ENCODE results near the gene PLXNA4. TPM values are rescaled to one million over a fixed set of nuclear protein-coding genes. Genes with fewer than 3 reads are reported as not detected.

PLXNA4 gene
- total RNA-seq, 1 donor from 2014 or later = 21.7 TPM

DNA sequence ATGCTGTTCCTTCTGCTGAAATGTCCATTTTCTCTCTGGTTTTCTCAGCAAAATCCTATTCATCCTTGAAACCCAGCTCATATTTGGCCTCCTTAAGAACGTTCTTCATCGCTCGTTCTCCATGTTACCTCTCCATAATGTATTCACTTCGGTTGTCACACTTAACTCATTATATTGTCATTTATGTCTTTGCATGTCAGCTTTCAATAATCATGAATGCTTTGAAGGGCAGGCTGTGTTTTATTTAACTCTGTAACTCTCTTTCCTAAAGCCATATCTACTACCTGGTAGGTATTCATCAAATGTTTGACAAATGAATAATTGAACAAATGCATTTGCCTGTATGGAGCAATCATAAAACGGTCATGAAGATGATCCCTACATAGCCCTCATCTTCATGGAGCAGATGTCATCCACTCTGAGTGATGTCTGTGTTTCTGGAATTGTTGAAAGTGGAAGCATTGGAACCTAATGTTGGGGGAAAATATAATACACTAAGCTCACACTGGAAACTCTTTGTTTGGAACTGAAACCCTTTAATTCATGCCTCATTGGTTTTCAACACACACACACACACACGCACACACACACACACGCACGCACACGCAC, 303.4 kb downstream of the PLXNA4 start:
- Mint-ChIP-seq H3K4me1 (no peaks in the 10 kb centered on the region), H3K27me3 (ENCODE audit: low read depth) (peaks cover 43% of the 10 kb centered on the region), H3K9me3 (no peaks in the 10 kb centered on the region), H3K36me3 (ENCODE audit: low read depth) (no peaks in the 10 kb centered on the region), H3K4me3 (no peak overlapping the region), H3K27ac (ENCODE audit: unreplicated experiment) (no peak overlapping the region)
- TF ChIP-seq CTCF (conservative IDR thresholded peaks at IDR 0.05) = no peak
- DNase-seq (ENCODE audit: low read depth, low spot score) = no peak

DNA sequence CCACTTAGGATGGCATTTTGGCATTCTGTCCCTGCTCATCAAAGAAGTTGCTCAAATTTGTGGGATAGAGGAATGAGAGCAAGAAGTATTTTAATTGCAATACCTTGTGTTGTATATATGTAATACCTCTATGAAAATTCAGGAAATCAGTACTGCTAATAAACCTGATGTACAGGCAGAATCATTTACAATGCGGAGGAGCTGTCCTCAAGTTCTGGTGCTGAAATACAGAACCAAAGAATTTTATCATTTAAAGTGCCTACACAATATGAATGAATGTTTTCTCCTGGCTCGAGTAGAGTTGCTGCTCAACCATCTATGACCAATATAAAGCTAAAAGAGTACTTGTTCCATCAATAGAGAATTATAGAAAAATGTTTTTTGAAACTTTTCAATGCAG, 305.8 kb downstream of the PLXNA4 start:
- no peaks in the 10 kb centered on the region for H3K36me3 Mint-ChIP-seq (ENCODE audit: low read depth)
- H3K4me3 Mint-ChIP-seq = no peak overlapping the region
- peaks cover 51% of the 10 kb centered on the region for H3K27me3 Mint-ChIP-seq (ENCODE audit: low read depth)
- TF ChIP-seq CTCF (conservative IDR thresholded peaks at IDR 0.05) = no peak
- no peak overlapping the region for H3K27ac Mint-ChIP-seq (ENCODE audit: unreplicated experiment)
- no peaks in the 10 kb centered on the region for H3K9me3 Mint-ChIP-seq
- peak; percentile 26 for DNase-seq (ENCODE audit: low read depth, low spot score)
- no peaks in the 10 kb centered on the region for H3K4me1 Mint-ChIP-seq

DNA sequence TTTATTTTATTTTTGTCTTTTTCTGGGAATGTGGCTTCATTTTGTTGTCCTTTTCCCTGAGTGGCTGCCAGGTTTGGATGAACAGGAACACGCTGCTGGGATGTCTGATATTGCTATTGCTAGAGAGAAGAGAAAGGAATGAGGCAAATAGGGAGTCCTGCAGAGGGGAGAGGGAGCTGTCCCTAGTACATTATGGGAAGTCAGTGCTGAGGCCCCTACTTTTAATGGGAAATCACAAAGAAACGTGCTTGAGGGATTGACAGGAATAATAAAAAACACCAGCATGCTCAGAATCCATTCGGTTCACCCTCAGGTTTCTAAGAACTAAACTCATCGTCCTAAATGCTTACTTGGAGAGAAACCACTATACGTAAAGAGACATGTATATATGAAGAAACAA, 306.6 kb downstream of the PLXNA4 start:
- TF ChIP-seq CTCF (conservative IDR thresholded peaks at IDR 0.05) = no peak
- Mint-ChIP-seq H3K4me1 (no peaks in the 10 kb centered on the region), H3K4me3 (no peak overlapping the region), H3K36me3 (ENCODE audit: low read depth) (no peaks in the 10 kb centered on the region), H3K9me3 (no peaks in the 10 kb centered on the region), H3K27ac (ENCODE audit: unreplicated experiment) (no peak overlapping the region), H3K27me3 (ENCODE audit: low read depth) (peaks cover 55% of the 10 kb centered on the region)
- no peak for DNase-seq (ENCODE audit: low read depth, low spot score)

DNA sequence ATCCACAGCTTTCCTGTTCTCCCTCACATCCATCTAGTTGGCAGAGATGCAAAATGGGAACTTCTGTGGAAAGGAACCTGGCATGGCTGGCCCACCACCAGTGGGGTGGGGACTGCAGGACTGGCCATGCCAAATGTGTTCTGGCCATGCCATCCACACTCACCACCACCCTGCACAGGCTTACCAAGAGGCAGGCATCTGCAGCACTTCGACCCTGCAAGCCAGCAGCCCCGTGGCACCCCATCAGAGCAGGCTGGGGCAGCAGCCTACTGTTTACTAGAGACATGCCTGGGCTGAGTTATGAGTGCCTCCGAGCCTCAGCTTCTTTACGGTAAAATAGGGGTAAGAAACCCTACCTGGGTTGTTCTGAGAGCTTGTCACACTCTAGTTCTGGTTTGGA, 313.1 kb downstream of the PLXNA4 start:
- H3K27ac Mint-ChIP-seq (ENCODE audit: unreplicated experiment) = no peak overlapping the region
- no peak for DNase-seq (ENCODE audit: low read depth, low spot score)
- H3K4me1 Mint-ChIP-seq = peaks cover 4% of the 10 kb centered on the region
- no peak overlapping the region for H3K4me3 Mint-ChIP-seq
- no peaks in the 10 kb centered on the region for H3K36me3 Mint-ChIP-seq (ENCODE audit: low read depth)
- peaks cover 29% of the 10 kb centered on the region for H3K27me3 Mint-ChIP-seq (ENCODE audit: low read depth)
- H3K9me3 Mint-ChIP-seq = no peaks in the 10 kb centered on the region
- TF ChIP-seq CTCF (conservative IDR thresholded peaks at IDR 0.05) = no peak

DNA sequence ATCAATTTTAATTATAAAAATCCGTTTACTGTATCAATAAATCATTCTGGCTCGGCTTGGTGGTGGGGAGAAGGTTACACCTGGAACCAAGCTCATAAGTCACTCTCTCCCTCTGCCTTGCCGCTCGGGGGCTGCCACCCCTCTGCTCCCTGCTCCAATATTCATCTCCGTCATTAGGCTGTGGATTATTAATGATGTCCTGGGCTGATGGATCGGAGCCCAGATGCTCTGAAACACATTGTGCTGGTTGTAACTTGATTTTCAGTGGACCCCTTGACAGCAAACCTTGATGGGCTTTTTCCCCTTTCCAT, 314.2 kb downstream of the PLXNA4 start:
- H3K27me3 Mint-ChIP-seq (ENCODE audit: low read depth) = peaks cover 29% of the 10 kb centered on the region
- peaks cover 4% of the 10 kb centered on the region for H3K4me1 Mint-ChIP-seq
- no peak overlapping the region for H3K27ac Mint-ChIP-seq (ENCODE audit: unreplicated experiment)
- TF ChIP-seq CTCF (conservative IDR thresholded peaks at IDR 0.05) = no peak
- DNase-seq (ENCODE audit: low read depth, low spot score) = no peak
- H3K36me3 Mint-ChIP-seq (ENCODE audit: low read depth) = no peaks in the 10 kb centered on the region
- H3K9me3 Mint-ChIP-seq = no peaks in the 10 kb centered on the region
- H3K4me3 Mint-ChIP-seq = no peak overlapping the region
